GM12874 (cell line): ENCODE data around the gene CACNA1S.

ENCODE experiments used
- CTCF ChIP-seq: IDR thresholded peaks from 2 replicates; pipeline ENCODE4 v1.5.1; 2011; ENCODE audit warnings: low read depth, mild to moderate bottlenecking, control low read depth, low read length, moderate library complexity; ENCODE audit not compliant: insufficient read depth

Gene CACNA1S

GRCh38 chr1:201138311-201138840, 26.1 kb upstream of the CACNA1S start:
- no peak for TF ChIP-seq CTCF

GRCh38 chr1:201137579-201138310, 25.5 kb upstream of the CACNA1S start:
- TF ChIP-seq CTCF: no peak

GRCh38 chr1:201137024-201137392, 24.8 kb upstream of the CACNA1S start:
- no peak for TF ChIP-seq CTCF

- TF ChIP-seq CTCF: no peak
Measured at GRCh38 chr1:201136355-201137023, 24.3 kb upstream of the CACNA1S start.

- TF ChIP-seq CTCF: no peak
Measured at GRCh38 chr1:201134405-201134804, 22.2 kb upstream of the CACNA1S start.

- no peak for TF ChIP-seq CTCF
Measured at GRCh38 chr1:201131398-201131797, 19.2 kb upstream of the CACNA1S start.

- no peak for TF ChIP-seq CTCF
Measured at GRCh38 chr1:201128962-201129361, 16.7 kb upstream of the CACNA1S start.
